ENCODE measurements around the gene DDX56. TPM values are rescaled to one million over a fixed set of nuclear protein-coding genes. Genes with fewer than 3 reads are reported as not detected.

Gene DDX56
- total and polyA plus RNA-seq, 2 of the 13 experiments (the other 11 are each of a cell fraction or from before 2014, with no cell fraction given): 82.6 to 120 TPM

DNA sequence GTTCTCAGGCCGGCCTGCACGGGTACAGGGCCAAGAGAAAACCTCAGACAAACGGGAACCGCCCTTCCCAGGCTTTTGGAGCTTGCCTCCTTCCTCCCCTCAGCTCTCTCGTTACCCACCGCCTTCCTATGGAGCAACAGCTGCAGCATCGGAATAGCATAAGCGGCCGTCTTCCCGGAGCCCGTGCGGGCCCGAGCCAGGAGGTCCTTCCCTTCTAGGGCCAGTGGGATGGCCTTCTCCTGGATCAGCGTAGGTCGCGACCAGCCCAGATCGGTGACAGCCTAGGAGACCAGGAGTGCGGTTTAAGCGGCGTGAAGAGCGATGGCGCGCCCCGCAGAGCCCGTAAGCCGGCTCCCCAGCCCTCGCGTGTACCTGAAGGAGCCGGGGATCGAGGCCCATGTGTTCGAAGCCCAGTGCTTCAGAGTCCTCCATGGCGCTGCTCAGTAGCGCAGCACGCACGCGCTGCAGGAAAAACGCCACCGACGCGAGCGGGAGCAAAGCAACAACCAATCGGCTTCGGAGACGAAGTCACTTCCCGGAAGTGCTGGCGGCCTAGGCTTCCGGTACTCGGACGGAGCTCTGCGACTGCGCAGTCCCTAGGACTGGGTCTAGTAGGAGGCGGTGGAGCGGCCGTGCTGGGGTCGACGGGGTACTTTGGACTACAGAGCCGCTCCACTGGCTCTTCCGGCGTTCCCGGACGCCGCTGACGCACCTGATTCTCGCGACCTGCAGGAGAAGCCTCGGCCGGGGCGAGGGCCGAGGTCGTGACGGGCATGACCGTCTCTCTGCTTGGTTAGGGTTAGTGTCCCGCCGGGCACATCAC is at the start of gene DDX56 (continued):
- TF ChIP-seq ZBTB40 (IDR thresholded peaks at IDR 0.05): peak; percentile 74
- TF ChIP-seq ZBTB40 (CRISPR knock-in tag; IDR thresholded peaks at IDR 0.05): peak; percentile 88
- no peak for TF ChIP-seq MATR3 (CRISPR knock-in tag; IDR thresholded peaks at IDR 0.05)
- TF ChIP-seq, protein P1, sequence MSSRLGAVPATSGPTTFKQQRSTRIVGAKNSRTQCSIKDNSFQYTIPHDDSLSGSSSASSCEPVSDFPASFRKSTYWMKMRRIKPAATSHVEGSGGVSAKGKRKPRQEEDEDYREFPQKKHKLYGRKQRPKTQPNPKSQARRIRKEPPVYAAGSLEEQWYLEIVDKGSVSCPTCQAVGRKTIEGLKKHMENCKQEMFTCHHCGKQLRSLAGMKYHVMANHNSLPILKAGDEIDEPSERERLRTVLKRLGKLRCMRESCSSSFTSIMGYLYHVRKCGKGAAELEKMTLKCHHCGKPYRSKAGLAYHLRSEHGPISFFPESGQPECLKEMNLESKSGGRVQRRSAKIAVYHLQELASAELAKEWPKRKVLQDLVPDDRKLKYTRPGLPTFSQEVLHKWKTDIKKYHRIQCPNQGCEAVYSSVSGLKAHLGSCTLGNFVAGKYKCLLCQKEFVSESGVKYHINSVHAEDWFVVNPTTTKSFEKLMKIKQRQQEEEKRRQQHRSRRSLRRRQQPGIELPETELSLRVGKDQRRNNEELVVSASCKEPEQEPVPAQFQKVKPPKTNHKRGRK (CRISPR knock-in tag; IDR thresholded peaks at IDR 0.05): no peak
- no peak for TF ChIP-seq HNRNPK (IDR thresholded peaks at IDR 0.05; ENCODE audit: low read depth, low read length, poor library complexity, severe bottlenecking)
- peak; percentile 78; the same call in 1 of the 2 replicates for TF ChIP-seq ZNF773 (CRISPR knock-in tag; IDR thresholded peaks at IDR 0.05; ENCODE audit: borderline replicate concordance)
- no peak for TF ChIP-seq SKI (IDR thresholded peaks at IDR 0.05; ENCODE audit: partially characterized antibody)
- TF ChIP-seq RFX5 (IDR thresholded peaks at IDR 0.05; ENCODE audit: low read depth, low read length): peak; percentile 71
- TF ChIP-seq ZNF788 (CRISPR knock-in tag; IDR thresholded peaks at IDR 0.05; ENCODE audit: borderline replicate concordance): peak; percentile 63; the same call in 1 of the 2 replicates
- peak; percentile 91 for TF ChIP-seq AGO1 (IDR thresholded peaks at IDR 0.05; ENCODE audit: low read depth, low read length, poor library complexity, severe bottlenecking)
- TF ChIP-seq, protein P2, sequence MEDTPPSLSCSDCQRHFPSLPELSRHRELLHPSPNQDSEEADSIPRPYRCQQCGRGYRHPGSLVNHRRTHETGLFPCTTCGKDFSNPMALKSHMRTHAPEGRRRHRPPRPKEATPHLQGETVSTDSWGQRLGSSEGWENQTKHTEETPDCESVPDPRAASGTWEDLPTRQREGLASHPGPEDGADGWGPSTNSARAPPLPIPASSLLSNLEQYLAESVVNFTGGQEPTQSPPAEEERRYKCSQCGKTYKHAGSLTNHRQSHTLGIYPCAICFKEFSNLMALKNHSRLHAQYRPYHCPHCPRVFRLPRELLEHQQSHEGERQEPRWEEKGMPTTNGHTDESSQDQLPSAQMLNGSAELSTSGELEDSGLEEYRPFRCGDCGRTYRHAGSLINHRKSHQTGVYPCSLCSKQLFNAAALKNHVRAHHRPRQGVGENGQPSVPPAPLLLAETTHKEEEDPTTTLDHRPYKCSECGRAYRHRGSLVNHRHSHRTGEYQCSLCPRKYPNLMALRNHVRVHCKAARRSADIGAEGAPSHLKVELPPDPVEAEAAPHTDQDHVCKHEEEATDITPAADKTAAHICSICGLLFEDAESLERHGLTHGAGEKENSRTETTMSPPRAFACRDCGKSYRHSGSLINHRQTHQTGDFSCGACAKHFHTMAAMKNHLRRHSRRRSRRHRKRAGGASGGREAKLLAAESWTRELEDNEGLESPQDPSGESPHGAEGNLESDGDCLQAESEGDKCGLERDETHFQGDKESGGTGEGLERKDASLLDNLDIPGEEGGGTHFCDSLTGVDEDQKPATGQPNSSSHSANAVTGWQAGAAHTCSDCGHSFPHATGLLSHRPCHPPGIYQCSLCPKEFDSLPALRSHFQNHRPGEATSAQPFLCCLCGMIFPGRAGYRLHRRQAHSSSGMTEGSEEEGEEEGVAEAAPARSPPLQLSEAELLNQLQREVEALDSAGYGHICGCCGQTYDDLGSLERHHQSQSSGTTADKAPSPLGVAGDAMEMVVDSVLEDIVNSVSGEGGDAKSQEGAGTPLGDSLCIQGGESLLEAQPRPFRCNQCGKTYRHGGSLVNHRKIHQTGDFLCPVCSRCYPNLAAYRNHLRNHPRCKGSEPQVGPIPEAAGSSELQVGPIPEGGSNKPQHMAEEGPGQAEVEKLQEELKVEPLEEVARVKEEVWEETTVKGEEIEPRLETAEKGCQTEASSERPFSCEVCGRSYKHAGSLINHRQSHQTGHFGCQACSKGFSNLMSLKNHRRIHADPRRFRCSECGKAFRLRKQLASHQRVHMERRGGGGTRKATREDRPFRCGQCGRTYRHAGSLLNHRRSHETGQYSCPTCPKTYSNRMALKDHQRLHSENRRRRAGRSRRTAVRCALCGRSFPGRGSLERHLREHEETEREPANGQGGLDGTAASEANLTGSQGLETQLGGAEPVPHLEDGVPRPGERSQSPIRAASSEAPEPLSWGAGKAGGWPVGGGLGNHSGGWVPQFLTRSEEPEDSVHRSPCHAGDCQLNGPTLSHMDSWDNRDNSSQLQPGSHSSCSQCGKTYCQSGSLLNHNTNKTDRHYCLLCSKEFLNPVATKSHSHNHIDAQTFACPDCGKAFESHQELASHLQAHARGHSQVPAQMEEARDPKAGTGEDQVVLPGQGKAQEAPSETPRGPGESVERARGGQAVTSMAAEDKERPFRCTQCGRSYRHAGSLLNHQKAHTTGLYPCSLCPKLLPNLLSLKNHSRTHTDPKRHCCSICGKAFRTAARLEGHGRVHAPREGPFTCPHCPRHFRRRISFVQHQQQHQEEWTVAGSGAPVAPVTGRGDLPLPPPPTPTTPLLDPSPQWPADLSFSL (CRISPR knock-in tag; IDR thresholded peaks at IDR 0.05): no peak

Data from HepG2 (cell line).